Measurements from ENCODE around the gene TSPAN9.

The TSPAN9 gene

GRCh38 chr12:3285570-3285969, 208.4 kb downstream of the TSPAN9 start:
- no peak overlapping the region for H3K27ac ChIP-seq
- no peak for TF ChIP-seq CTCF (conservative IDR thresholded peaks at IDR 0.05)

GRCh38 chr12:3288690-3289089, 211.5 kb downstream of the TSPAN9 start:
- H3K27ac ChIP-seq = peak overlapping the region; percentile 14
- no peak for TF ChIP-seq CTCF (conservative IDR thresholded peaks at IDR 0.05)

- no peak overlapping the region for H3K27ac ChIP-seq
- no peak for TF ChIP-seq CTCF (conservative IDR thresholded peaks at IDR 0.05)
These were observed 212.5 kb downstream of the TSPAN9 start for GRCh38 chr12:3289702-3290101.

- H3K27ac ChIP-seq = no peak overlapping the region
- no peak for TF ChIP-seq CTCF (conservative IDR thresholded peaks at IDR 0.05)
These were observed 214.8 kb downstream of the TSPAN9 start for GRCh38 chr12:3291939-3292338.

- no peak overlapping the region for H3K27ac ChIP-seq
- no peak for TF ChIP-seq CTCF (conservative IDR thresholded peaks at IDR 0.05)
These were observed 215.7 kb downstream of the TSPAN9 start for GRCh38 chr12:3292677-3293412.

GRCh38 chr12:3293446-3294161, 216.4 kb downstream of the TSPAN9 start:
- no peak overlapping the region for H3K27ac ChIP-seq
- TF ChIP-seq CTCF (conservative IDR thresholded peaks at IDR 0.05) = no peak

GRCh38 chr12:3294481-3294911, 217.3 kb downstream of the TSPAN9 start:
- no peak for TF ChIP-seq CTCF (conservative IDR thresholded peaks at IDR 0.05)
- no peak overlapping the region for H3K27ac ChIP-seq
